Osteoblast (primary cell): Measurements from ENCODE around the gene KIRREL3. TPM values are rescaled to one million over a fixed set of nuclear protein-coding genes. Genes with fewer than 3 reads are reported as not detected.

Source experiments
- DNase-seq: peaks from one replicate; pipeline ENCODE4 v3.0.0; 2011; ENCODE audit warnings: low spot score, mixed read lengths; ENCODE audit not compliant: insufficient read length; ENCODE audit errors: missing footprints
- H2AFZ ChIP-seq: 2 replicates; pipeline ENCODE4 v1.6.0; 2011; ENCODE audit warnings: mild to moderate bottlenecking, low read length
- H3K27ac ChIP-seq: 2 replicates; pipeline ENCODE4 v1.5.1; 2011; ENCODE audit warnings: mild to moderate bottlenecking, low read depth, low read length, moderate library complexity
- H3K27me3 ChIP-seq: 2 replicates; pipeline ENCODE4 v1.6.0; 2012; ENCODE audit warnings: mild to moderate bottlenecking, control low read depth, inconsistent platforms, low read length, moderate library complexity; ENCODE audit not compliant: insufficient read depth
- H3K36me3 ChIP-seq: 2 replicates; pipeline ENCODE4 v1.5.1; 2011; ENCODE audit warnings: mild to moderate bottlenecking, low read length, control low read depth, moderate library complexity; ENCODE audit not compliant: insufficient read depth
- H3K4me1 ChIP-seq: 2 replicates; pipeline ENCODE4 v1.5.1; 2011; ENCODE audit warnings: mild to moderate bottlenecking, low read length, control low read depth, moderate library complexity; ENCODE audit not compliant: insufficient read depth
- H3K4me2 ChIP-seq: 2 replicates; pipeline ENCODE4 v1.6.0; 2011; ENCODE audit warnings: mild to moderate bottlenecking, low read length; ENCODE audit not compliant: insufficient read depth
- H3K4me3 ChIP-seq: fragments of 200-600 bp; sonication (generic); 3 replicates; pipeline ENCODE4 v1.5.1; 2012; ENCODE audit warnings: mild to moderate bottlenecking, low read length, inconsistent platforms; ENCODE audit not compliant: insufficient read depth
- H3K79me2 ChIP-seq: 2 replicates; pipeline ENCODE4 v1.6.0; 2012; ENCODE audit warnings: mild to moderate bottlenecking, low read length, control low read depth, inconsistent platforms; ENCODE audit not compliant: insufficient read depth
- H3K9me3 ChIP-seq: 2 replicates; pipeline ENCODE4 v1.5.1; 2011; ENCODE audit warnings: low read depth, low read length, control low read depth
- H4K20me1 ChIP-seq: 2 replicates; pipeline ENCODE4 v1.6.0; 2012; ENCODE audit warnings: mild to moderate bottlenecking, low read length, control low read depth; ENCODE audit not compliant: insufficient read depth
- total RNA-seq: library from RNA; depleted of rRNA; stranded (reverse); fragments of >200 nt; gene quantifications from 2 replicates; pipeline ENCODE4 v1.2.3, GENCODE V29; 2012
- TF ChIP-seq, protein P1 (sequence below): IDR thresholded peaks from 2 replicates; pipeline ENCODE4 v1.5.1; 2011; ENCODE audit warnings: mild to moderate bottlenecking, low read depth, low read length, moderate library complexity; ENCODE audit errors: extremely low read depth

The KIRREL3 gene
- total RNA-seq, 1 donor = 3.6 TPM

- Histone ChIP-seq H3K27ac (no peak overlapping the region), H3K9me3 (no peaks in the 10 kb centered on the region)
Observed at GRCh38 chr11:126406368-126406767, 594.2 kb downstream of the KIRREL3 start.

GRCh38 chr11:126405906-126406305 is 594.7 kb downstream of the KIRREL3 start:
- no peak overlapping the region for H2AFZ ChIP-seq
- no peaks in the 10 kb centered on the region for H3K4me1 ChIP-seq
- no peak overlapping the region for H3K4me2 ChIP-seq
- H4K20me1 ChIP-seq = peaks cover 12% of the 10 kb centered on the region
- TF ChIP-seq, protein P1, sequence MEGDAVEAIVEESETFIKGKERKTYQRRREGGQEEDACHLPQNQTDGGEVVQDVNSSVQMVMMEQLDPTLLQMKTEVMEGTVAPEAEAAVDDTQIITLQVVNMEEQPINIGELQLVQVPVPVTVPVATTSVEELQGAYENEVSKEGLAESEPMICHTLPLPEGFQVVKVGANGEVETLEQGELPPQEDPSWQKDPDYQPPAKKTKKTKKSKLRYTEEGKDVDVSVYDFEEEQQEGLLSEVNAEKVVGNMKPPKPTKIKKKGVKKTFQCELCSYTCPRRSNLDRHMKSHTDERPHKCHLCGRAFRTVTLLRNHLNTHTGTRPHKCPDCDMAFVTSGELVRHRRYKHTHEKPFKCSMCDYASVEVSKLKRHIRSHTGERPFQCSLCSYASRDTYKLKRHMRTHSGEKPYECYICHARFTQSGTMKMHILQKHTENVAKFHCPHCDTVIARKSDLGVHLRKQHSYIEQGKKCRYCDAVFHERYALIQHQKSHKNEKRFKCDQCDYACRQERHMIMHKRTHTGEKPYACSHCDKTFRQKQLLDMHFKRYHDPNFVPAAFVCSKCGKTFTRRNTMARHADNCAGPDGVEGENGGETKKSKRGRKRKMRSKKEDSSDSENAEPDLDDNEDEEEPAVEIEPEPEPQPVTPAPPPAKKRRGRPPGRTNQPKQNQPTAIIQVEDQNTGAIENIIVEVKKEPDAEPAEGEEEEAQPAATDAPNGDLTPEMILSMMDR = no peak
- DNase-seq = peak; percentile 73
- peaks cover 16% of the 10 kb centered on the region for H3K36me3 ChIP-seq
- no peak overlapping the region for H3K4me3 ChIP-seq
- no peaks in the 10 kb centered on the region for H3K79me2 ChIP-seq
- no peak overlapping the region for H3K27ac ChIP-seq
- H3K27me3 ChIP-seq = no peaks in the 10 kb centered on the region
- no peaks in the 10 kb centered on the region for H3K9me3 ChIP-seq

More at GRCh38 chr11:126406368-126406767, 594.2 kb downstream of the KIRREL3 start:
- Histone ChIP-seq H3K4me3 (no peak overlapping the region), H4K20me1 (peaks cover 12% of the 10 kb centered on the region), H3K79me2 (no peaks in the 10 kb centered on the region), H3K36me3 (peaks cover 16% of the 10 kb centered on the region), H2AFZ (no peak overlapping the region), H3K4me1 (no peaks in the 10 kb centered on the region), H3K27me3 (no peaks in the 10 kb centered on the region), H3K4me2 (no peak overlapping the region)
- no peak for DNase-seq
- TF ChIP-seq, protein P1 = no peak

GRCh38 chr11:126405374-126405773 is 595.2 kb downstream of the KIRREL3 start:
- Histone ChIP-seq H3K9me3 (no peaks in the 10 kb centered on the region), H3K79me2 (no peaks in the 10 kb centered on the region), H3K27me3 (no peaks in the 10 kb centered on the region), H3K27ac (no peak overlapping the region), H3K36me3 (peaks cover 16% of the 10 kb centered on the region), H4K20me1 (peaks cover 15% of the 10 kb centered on the region), H3K4me3 (no peak overlapping the region), H3K4me2 (no peak overlapping the region), H2AFZ (no peak overlapping the region), H3K4me1 (no peaks in the 10 kb centered on the region)
- no peak for DNase-seq
- TF ChIP-seq, protein P1 = no peak

- no peak overlapping the region for H2AFZ ChIP-seq
- H3K27me3 ChIP-seq = no peaks in the 10 kb centered on the region
- H3K79me2 ChIP-seq = no peaks in the 10 kb centered on the region
- peaks cover 11% of the 10 kb centered on the region for H3K36me3 ChIP-seq
- no peak overlapping the region for H3K4me2 ChIP-seq
- no peak for DNase-seq
- no peaks in the 10 kb centered on the region for H3K4me1 ChIP-seq
- TF ChIP-seq, protein P1 = no peak
- no peak overlapping the region for H3K27ac ChIP-seq
- no peak overlapping the region for H3K4me3 ChIP-seq
- H4K20me1 ChIP-seq = peaks cover 21% of the 10 kb centered on the region
- H3K9me3 ChIP-seq = no peaks in the 10 kb centered on the region
Observed at GRCh38 chr11:126404367-126404766, 596.2 kb downstream of the KIRREL3 start.
